HG03039 (cell line): ENCODE results near the gene SGCD.

Experiments used
- ATAC-seq: cut with Tn5 transposase; IDR thresholded peaks from one replicate; pipeline ENCODE4 v1.9.1; 2021; ENCODE audit warnings: mild to moderate bottlenecking, moderate library complexity; ENCODE audit not compliant: unreplicated experiment

SGCD gene

GRCh38 chr5:156498226-156498980, 171.4 kb downstream of the SGCD start:
- ATAC-seq = no peak

DNA sequence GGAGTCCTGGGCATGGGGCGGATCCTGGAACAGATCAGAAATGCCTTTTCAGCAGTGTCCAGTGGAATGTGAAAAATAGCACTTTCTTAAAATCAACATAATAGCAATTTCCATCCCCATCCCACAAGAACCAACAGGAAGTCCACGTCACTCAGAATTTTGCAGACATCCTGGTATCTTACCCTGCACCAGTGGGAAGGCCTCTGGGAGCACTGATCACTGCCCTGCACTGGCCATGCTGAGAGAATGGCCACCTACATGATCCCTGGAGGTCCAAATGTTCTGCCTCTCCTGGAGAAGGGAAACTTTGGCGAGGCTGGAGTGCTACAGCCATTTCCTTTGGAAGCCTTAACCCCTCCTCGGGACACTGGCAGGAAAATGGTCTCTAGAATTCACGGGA, 173.8 kb downstream of the SGCD start:
- ATAC-seq = no peak

GRCh38 chr5:156505101-156505500, 178.1 kb downstream of the SGCD start:
- ATAC-seq = no peak

- ATAC-seq = no peak
Observed at GRCh38 chr5:156513123-156513815, 186.3 kb downstream of the SGCD start.

DNA sequence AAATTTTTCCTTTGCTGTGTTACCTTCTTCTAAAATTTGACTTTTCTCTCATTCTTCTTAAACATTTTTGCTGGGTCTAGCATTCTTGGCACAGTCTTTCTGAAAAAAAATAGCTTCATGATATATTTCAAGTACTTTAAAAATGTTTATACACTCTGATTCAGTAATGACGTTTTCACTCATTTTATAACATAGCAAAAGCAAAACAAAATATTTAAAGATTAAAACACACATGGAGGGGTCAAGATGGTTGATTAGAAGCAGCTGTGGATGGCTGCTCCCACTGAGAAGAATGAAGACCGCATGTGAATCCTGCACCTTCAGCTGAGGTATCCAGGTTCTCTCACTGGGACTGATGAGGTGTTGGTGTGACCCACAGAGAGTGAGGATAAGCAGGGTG, 188.2 kb downstream of the SGCD start:
- ATAC-seq = no peak

- ATAC-seq = no peak
Observed at GRCh38 chr5:156515803-156516360, 188.9 kb downstream of the SGCD start.

DNA sequence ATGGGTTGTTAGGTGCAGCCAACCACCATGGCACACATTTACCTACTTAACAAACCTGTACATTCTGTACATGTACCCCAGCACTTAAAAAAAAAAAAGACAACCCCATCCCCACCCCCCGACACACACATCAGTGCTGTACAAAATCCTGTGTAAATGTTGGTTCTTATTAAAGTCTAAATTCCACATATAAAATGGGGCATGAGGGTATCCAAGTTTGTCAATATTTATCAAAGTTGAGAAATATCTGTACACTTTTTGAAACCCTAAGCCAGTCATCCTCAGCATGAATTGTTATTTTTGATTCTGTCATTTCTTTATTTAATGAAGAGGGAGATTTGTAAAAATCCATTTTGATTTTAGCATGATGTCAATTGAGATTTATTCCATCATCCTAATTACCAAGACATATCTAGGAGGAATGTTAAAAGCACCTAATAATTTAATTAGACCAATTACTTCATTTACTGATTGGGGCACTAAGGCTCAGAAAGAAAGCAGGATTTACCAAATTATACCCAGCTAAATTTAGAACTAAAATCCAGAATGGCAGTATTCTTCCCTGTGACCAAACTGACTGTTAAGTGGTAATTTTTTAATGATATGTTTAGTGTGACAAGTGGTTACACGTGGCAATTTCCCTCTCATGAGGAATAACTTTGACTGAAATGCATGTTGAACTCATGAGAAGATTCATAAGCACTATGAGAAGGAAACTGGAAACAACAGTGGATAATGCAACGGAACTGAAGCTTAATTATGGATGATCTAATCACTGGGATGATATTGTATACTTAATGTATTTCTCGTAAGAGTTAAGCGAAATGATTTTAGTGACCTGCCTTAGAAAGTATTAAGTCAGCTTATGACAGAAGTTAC, 195.9 kb downstream of the SGCD start:
- ATAC-seq = no peak

DNA sequence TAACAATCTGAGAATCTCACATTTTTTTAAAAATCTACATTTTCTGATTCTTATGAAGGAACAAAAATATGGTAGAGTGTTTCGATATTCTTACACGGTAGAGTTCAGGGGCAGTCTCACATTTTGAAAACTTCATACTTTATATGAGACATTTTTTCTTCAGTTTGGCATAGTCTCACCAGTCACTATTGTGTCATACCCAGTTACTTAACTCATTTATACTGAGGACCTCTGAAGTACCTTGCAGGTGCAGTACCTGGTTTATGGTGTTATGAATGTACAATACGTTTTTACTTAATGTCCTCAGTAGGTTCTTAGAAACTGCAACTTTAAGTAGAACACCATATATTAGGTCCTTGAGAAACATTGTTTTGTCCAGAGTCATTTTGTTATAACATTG, 196.6 kb downstream of the SGCD start:
- ATAC-seq = no peak

GRCh38 chr5:156526081-156526925, 199.3 kb downstream of the SGCD start:
- no peak for ATAC-seq

- ATAC-seq = no peak
Observed at GRCh38 chr5:156527611-156528010, 200.6 kb downstream of the SGCD start.

GRCh38 chr5:156528673-156529072, 201.7 kb downstream of the SGCD start:
- ATAC-seq = no peak

- ATAC-seq = no peak
Observed at GRCh38 chr5:156529892-156530291, 202.9 kb downstream of the SGCD start.

DNA sequence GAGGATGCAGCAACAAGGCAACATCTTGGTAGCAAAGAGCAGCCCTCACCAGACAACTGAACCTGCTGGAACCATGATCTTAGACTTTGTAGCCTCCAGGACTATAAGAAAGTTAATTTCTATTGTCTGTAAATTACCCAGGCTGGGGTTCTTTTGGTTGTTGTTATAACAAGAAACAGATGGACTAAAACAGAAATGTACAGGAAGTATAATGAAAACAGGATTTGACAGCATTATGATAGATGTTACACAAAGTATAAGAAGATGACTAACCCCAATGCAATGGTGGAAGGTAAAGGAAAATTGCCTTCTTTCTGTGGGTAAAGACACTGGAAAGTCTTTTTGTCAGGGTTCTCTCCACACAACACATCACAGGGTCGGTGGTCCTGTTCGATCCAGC, 204.2 kb downstream of the SGCD start:
- ATAC-seq = no peak

DNA sequence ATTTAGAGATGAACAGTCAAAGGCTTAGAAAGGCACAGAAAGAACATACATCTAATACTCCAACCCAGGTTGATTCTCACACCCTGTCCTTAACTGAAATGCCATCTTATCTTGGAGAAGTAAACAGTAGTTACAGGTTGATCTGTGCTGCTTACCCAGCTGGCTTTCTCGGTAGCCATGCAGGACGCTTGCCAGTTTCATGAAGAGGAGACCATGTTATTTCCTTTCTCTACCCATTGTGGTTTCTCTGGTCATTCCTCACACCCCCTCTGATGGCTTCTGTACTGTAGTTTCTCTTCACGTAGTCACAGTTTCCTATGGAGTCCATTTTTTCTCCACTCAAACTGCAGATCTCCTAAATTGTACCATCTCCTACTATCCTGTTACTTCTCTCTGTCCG, 206.0 kb downstream of the SGCD start:
- no peak for ATAC-seq

DNA sequence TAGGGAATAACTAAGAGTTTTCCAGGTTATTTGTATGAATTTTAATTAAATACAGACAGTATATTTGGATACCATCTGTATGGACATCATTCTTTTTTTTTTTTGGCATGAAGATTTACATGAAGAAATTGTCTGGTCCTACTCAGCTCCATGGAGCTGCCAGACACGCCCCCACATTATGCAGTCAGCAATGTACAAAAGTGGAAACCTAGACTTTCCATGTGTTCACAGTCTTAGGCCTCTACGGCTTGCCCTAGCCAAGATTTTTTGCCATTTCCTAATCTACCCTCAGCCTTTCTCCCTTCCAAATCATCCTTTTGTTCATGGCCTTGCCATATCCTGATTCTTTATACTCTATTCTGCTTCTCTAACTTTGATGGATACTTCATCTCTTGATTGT, 207.1 kb downstream of the SGCD start:
- ATAC-seq = no peak

GRCh38 chr5:156534906-156535485, 208.0 kb downstream of the SGCD start:
- ATAC-seq = no peak

DNA sequence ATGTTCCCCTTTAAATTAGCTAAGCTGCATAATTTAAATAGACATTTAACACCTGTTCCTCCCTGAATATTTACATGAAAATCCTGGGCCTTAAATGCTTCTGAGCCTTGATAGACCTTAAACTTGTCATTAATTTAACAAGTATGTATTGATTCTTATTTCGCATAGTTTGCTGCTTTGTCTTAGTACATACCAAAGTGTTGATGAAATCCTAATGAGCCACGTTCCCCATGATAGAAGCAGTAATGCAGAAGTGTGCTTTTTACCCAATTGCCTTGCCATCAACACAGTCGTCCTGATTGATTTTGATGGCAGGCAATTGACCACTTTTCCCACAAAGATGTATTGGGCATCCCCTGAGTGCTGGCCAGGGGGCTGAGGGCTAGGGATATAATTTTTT, 213.5 kb downstream of the SGCD start:
- ATAC-seq = no peak

GRCh38 chr5:156541582-156541981, 214.6 kb downstream of the SGCD start:
- no peak for ATAC-seq

DNA sequence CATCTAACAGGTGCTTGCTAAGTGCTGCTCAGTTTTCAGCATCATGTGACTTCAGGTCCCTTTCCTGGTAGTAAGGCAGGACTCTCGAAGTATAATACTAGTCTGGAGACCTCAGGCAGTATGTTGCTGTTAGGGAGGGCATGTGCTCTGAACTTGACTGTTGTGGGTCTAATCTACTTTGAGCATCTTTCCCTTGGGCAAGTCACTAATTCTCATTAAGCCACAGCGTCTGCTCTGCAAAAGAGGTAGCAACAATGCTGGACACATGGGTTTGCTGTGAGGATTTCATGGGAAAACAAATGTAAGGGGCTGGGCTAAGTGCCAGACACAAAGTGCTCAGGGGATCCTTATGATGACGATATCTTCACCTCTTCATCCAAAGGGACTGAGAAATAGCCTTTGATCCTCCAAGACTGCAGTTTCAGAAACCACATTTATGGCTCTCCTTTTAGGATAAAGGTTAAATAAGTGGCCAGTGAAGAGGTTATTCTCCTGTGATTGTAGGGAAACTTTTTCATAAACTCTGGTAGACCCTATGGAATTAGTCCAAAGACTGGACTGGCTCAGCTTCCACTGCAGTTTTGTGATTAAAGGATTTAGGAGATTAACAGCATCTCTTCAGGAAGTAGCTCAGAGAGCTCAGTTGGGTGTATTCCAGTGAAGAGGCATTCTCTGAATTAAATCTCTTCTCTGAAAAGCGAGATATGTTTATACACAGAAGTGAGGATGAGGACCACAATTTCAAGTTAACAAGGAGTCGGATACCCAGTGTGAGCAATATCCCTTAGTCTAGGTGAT, 216.6 kb downstream of the SGCD start:
- ATAC-seq = no peak
